MM.1S (cell line): ENCODE results near the gene DNAAF5.

Experiments
- DNase-seq: peaks from one replicate; pipeline ENCODE4 v3.0.0-alpha.2; 2015
- H2AFZ ChIP-seq: fragments of 300-600 bp; sonication (generic); 2 replicates; pipeline ENCODE4 v1.6.0; 2016; ENCODE audit warnings: antibody characterized with exemption, low read length
- H3F3A ChIP-seq: fragments of 300-600 bp; sonication (generic); 2 replicates; pipeline ENCODE4 v1.6.1; 2016; ENCODE audit warnings: mild to moderate bottlenecking, antibody characterized with exemption, low read length, moderate library complexity, mixed read lengths; ENCODE audit not compliant: insufficient read depth
- H3K27ac ChIP-seq: fragments of 300-600 bp; sonication (generic); 2 replicates; pipeline ENCODE4 v1.5.1; 2016; ENCODE audit warnings: mild to moderate bottlenecking, low read length
- H3K27me3 ChIP-seq: fragments of 300-600 bp; sonication (generic); replicated peaks from 2 replicates; pipeline ENCODE4 v1.6.0; 2016; ENCODE audit warnings: low read length; ENCODE audit not compliant: insufficient read depth
- H3K36me3 ChIP-seq: fragments of 300-600 bp; sonication (generic); replicated peaks from 2 replicates; pipeline ENCODE4 v1.6.1; 2016; ENCODE audit warnings: mild to moderate bottlenecking, low read length, mixed read lengths; ENCODE audit not compliant: insufficient read depth
- H3K4me1 ChIP-seq: fragments of 300-600 bp; sonication (generic); 2 replicates; pipeline ENCODE4 v1.6.1; 2016; ENCODE audit warnings: low read length, mixed read lengths
- H3K4me2 ChIP-seq: fragments of 300-600 bp; sonication (generic); 2 replicates; pipeline ENCODE4 v1.6.0; 2016; ENCODE audit warnings: low read depth, low read length
- H3K4me3 ChIP-seq: fragments of 300-600 bp; sonication (generic); 2 replicates; pipeline ENCODE4 v1.5.1; 2016; ENCODE audit warnings: low read length, mixed read lengths
- H3K79me2 ChIP-seq: fragments of 300-600 bp; sonication (generic); 2 replicates; pipeline ENCODE4 v1.6.1; 2016; ENCODE audit warnings: mixed run types, low read length, mixed read lengths
- H3K9ac ChIP-seq: fragments of 300-600 bp; sonication (generic); 2 replicates; pipeline ENCODE4 v1.6.1; 2016; ENCODE audit warnings: low read length, mixed read lengths
- H3K9me2 ChIP-seq: fragments of 300-600 bp; sonication (generic); replicated peaks from 2 replicates; pipeline ENCODE4 v1.6.1; 2016; ENCODE audit warnings: mild to moderate bottlenecking, low read length, mixed read lengths; ENCODE audit not compliant: insufficient read depth
- H3K9me3 ChIP-seq: fragments of 300-600 bp; sonication (generic); replicated peaks from 2 replicates; pipeline ENCODE4 v1.6.1; 2016; ENCODE audit warnings: mild to moderate bottlenecking, low read length, mixed read lengths; ENCODE audit not compliant: insufficient read depth
- H4K20me1 ChIP-seq: fragments of 300-600 bp; sonication (generic); 2 replicates; pipeline ENCODE4 v1.6.1; 2016; ENCODE audit warnings: mild to moderate bottlenecking, low read length, moderate library complexity, mixed read lengths; ENCODE audit not compliant: insufficient read depth
- EZH2 ChIP-seq: fragments of 300-600 bp; sonication (generic); optimal IDR thresholded peaks from 2 replicates; pipeline ENCODE3; 2017; ENCODE audit warnings: low read depth, mild to moderate bottlenecking, antibody characterized with exemption, low read length, mixed read lengths
- EZH2phosphoT487 ChIP-seq: fragments of 300-600 bp; sonication (generic); IDR thresholded peaks from 2 replicates; pipeline ENCODE4 v1.6.1; 2018; ENCODE audit warnings: antibody characterized with exemption, low read length
- TF ChIP-seq, protein P1 (sequence below): fragments of 300-600 bp; sonication (generic); IDR thresholded peaks from 2 replicates; pipeline ENCODE4 v1.5.1; 2016; ENCODE audit warnings: antibody characterized with exemption, low read length, mixed read lengths

Gene DNAAF5

DNA sequence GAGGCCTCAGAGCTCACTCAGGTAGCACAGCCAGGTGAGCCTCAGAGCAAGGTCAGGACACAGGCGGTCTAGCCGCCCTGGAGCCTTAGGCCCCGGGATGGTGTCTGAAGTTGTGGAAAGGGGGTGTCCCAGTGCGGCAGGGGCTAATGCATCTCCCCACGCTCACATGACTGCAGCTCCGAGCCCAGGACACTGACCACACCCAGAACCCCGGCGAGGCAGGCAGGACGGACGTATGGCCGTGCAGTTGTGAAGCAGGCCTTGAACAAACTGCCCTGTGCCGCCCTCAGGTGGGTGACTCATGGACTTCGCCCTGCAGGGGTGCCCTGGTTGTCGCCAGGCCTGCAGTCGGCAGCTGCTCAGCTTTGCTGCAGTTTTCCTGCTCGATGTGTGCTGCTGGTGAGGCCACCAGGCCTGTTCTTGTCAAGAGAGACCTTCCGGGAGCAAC lies 5.6 kb downstream of the DNAAF5 start:
- H3K4me3 ChIP-seq: no peak overlapping the region
- peaks cover 9% of the 10 kb centered on the region for H3K36me3 ChIP-seq
- DNase-seq: no peak
- no peak overlapping the region for H3K4me2 ChIP-seq
- no peaks in the 10 kb centered on the region for H3K9me2 ChIP-seq
- H2AFZ ChIP-seq: no peak overlapping the region
- no peaks in the 10 kb centered on the region for H3K27me3 ChIP-seq
- H3F3A ChIP-seq: no peaks in the 10 kb centered on the region
- TF ChIP-seq EZH2phosphoT487 (no peak), EZH2 (no peak)
- TF ChIP-seq, protein P1, sequence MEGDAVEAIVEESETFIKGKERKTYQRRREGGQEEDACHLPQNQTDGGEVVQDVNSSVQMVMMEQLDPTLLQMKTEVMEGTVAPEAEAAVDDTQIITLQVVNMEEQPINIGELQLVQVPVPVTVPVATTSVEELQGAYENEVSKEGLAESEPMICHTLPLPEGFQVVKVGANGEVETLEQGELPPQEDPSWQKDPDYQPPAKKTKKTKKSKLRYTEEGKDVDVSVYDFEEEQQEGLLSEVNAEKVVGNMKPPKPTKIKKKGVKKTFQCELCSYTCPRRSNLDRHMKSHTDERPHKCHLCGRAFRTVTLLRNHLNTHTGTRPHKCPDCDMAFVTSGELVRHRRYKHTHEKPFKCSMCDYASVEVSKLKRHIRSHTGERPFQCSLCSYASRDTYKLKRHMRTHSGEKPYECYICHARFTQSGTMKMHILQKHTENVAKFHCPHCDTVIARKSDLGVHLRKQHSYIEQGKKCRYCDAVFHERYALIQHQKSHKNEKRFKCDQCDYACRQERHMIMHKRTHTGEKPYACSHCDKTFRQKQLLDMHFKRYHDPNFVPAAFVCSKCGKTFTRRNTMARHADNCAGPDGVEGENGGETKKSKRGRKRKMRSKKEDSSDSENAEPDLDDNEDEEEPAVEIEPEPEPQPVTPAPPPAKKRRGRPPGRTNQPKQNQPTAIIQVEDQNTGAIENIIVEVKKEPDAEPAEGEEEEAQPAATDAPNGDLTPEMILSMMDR: no peak
- peaks cover 4% of the 10 kb centered on the region; the same call in 1 of the 2 replicates for H3K4me1 ChIP-seq
- H3K79me2 ChIP-seq: peaks cover 73% of the 10 kb centered on the region
- H3K9ac ChIP-seq: no peak overlapping the region
- no peaks in the 10 kb centered on the region for H4K20me1 ChIP-seq
- no peaks in the 10 kb centered on the region for H3K9me3 ChIP-seq
- no peak overlapping the region for H3K27ac ChIP-seq

DNA sequence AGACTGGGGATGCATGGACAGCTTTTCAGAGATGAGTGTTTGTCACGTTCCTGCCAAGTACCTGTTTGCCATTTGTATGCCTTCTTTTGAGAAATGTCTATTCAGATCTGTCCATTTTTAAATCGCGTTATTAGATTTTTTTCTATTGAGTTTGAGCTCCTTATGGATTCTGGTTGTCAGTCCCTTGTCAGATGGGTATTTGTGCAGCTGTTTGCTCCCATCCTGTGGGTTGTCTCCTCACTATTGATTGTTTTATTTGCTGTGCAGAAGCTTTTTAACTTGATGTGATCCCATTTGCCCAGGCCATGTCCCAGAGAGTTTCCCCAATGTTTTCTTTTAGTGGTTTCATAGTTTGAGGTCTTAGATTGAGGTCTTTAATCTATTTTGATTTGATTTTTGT lies 6.1 kb downstream of the DNAAF5 start:
- Histone ChIP-seq H3F3A (no peaks in the 10 kb centered on the region), H3K4me1 (peaks cover 4% of the 10 kb centered on the region; the same call in 1 of the 2 replicates), H2AFZ (no peak overlapping the region), H3K27me3 (no peaks in the 10 kb centered on the region), H3K9me3 (no peaks in the 10 kb centered on the region), H4K20me1 (no peaks in the 10 kb centered on the region), H3K9me2 (no peaks in the 10 kb centered on the region), H3K9ac (no peak overlapping the region), H3K36me3 (peaks cover 9% of the 10 kb centered on the region), H3K4me3 (no peak overlapping the region), H3K4me2 (no peak overlapping the region), H3K79me2 (peaks cover 77% of the 10 kb centered on the region), H3K27ac (no peak overlapping the region)
- TF ChIP-seq, protein P1: no peak
- TF ChIP-seq EZH2phosphoT487 (no peak), EZH2 (no peak)
- DNase-seq: no peak

DNA sequence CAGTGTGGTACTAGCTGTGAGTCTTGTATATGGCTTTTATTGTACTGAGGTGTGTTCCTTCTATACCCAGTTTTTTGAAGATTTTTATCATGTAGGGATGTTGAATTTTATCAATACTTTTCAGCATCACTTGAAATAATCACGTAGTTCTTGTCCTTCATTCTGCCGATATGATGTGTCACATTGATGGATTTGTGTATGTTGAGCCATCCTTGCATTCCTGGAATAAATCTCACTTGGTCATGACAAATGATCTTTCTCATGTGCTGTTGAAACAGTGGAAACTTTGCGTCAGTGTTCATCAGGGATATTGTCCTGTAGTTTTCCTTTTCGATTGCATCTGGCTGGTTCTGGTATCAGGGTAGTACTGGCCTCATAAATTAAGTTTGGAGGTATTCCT lies 7.7 kb downstream of the DNAAF5 start:
- Histone ChIP-seq H3K79me2 (peaks cover 77% of the 10 kb centered on the region), H3K9me2 (no peaks in the 10 kb centered on the region), H3K36me3 (peaks cover 12% of the 10 kb centered on the region), H3K27ac (no peak overlapping the region), H3K4me2 (no peak overlapping the region), H3K4me3 (no peak overlapping the region), H3K4me1 (no peaks in the 10 kb centered on the region), H3K9me3 (no peaks in the 10 kb centered on the region), H3K27me3 (no peaks in the 10 kb centered on the region), H4K20me1 (no peaks in the 10 kb centered on the region), H2AFZ (no peak overlapping the region), H3K9ac (no peak overlapping the region), H3F3A (no peaks in the 10 kb centered on the region)
- no peak for DNase-seq
- TF ChIP-seq EZH2phosphoT487: no peak
- TF ChIP-seq EZH2: no peak
- TF ChIP-seq, protein P1: no peak
